LNCAP (cell line): ENCODE measurements around the gene RNASEH1.

Experiments used
- TF ChIP-seq, protein P1 (sequence below): fragments of 450-650 bp; IDR thresholded peaks from 2 replicates; pipeline ENCODE4 v1.5.1; 2017; ENCODE audit warnings: mild to moderate bottlenecking

The RNASEH1 gene

DNA sequence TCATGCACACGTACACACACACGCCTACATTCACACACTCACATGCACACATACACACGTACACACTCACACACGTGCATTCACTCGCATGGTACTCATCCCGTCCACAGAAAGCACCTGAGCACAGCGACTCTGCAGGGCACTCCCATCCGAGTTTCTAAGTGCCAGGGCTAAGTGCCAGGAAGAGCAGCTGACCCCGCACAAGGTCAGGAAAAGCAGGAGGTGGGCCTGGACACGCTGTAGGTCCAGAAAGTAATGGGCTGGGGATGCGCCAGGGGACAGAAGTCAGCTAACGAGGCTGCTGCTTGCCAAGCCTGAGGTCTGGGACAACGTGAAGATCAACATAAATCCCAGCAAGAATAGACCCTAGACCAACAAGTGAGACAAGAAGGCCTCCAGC lies 54.6 kb downstream of the RNASEH1 start:
- TF ChIP-seq, protein P1, sequence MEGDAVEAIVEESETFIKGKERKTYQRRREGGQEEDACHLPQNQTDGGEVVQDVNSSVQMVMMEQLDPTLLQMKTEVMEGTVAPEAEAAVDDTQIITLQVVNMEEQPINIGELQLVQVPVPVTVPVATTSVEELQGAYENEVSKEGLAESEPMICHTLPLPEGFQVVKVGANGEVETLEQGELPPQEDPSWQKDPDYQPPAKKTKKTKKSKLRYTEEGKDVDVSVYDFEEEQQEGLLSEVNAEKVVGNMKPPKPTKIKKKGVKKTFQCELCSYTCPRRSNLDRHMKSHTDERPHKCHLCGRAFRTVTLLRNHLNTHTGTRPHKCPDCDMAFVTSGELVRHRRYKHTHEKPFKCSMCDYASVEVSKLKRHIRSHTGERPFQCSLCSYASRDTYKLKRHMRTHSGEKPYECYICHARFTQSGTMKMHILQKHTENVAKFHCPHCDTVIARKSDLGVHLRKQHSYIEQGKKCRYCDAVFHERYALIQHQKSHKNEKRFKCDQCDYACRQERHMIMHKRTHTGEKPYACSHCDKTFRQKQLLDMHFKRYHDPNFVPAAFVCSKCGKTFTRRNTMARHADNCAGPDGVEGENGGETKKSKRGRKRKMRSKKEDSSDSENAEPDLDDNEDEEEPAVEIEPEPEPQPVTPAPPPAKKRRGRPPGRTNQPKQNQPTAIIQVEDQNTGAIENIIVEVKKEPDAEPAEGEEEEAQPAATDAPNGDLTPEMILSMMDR = no peak

DNA sequence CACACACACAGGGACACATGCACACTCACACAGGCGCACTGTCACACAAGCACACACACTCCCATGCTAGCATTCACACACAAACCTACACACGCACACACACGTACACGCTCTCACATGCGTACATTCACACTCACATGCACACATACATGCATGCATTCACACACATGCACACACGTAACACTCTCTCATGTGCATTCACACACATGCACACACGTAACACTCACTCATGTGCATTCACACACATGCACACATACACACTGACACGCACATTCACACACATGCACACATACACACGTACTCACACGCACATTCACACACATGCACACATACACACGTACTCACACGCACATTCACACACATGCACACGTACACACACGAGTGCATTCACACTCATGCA lies 55.1 kb downstream of the RNASEH1 start:
- TF ChIP-seq, protein P1 = no peak

GRCh38 chr2:3500326-3500899 lies 57.7 kb downstream of the RNASEH1 start:
- TF ChIP-seq, protein P1 = no peak

DNA sequence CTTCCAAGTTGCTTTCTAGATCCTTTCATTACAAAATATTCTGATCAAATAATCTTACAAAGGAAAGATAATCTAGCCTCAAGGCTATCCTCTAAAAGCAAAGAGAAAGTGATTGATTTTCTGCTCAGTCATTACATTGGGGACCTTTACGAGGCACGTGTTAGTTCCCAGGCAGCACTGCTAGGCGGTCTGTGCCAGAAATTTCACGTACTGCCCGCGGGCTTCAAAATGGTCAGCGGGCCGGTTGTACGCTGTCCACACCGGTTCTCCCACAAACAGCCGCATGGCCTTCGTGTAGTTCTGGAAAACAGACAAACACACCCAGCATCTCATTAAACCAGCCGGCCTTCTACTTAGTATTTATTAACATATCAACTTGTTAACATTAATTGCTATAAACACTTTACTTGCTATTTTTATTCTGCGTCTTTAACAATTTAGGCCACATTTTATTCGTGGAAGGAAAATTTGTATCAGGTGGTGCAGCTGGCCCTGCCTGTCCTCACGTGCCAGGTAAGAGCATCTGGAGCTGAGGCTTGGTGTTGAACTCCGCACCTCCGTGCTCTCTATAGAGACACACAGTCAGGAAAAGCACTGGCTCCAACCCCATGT lies 59.2 kb downstream of the RNASEH1 start:
- TF ChIP-seq, protein P1 = no peak
